ENCODE results near the gene CLGN. TPM values are rescaled to one million over a fixed set of nuclear protein-coding genes. Genes with fewer than 3 reads are reported as not detected.

CLGN gene
- total RNA-seq, 2 experiments from 2014 or later: 0.11 to 0.13 TPM

GRCh38 chr4:140351093-140352075 lies 76.1 kb downstream of the CLGN start:
- ChIA-PET POLR2A (no interaction called here), CTCF (interaction anchor here (1.8 kb wide), 1 partner anchor 9 kb away, joined by 7 read pairs; no protein-coding TSS in a partner anchor)
- peaks cover 8% of the 10 kb centered on the region for H3K4me1 Mint-ChIP-seq (ENCODE audit: low read depth)
- DNase-seq: no peak
- no peak overlapping the region for H3K4me3 Mint-ChIP-seq
- ATAC-seq: no peak
- peaks cover 12% of the 10 kb centered on the region for H3K27me3 Mint-ChIP-seq (ENCODE audit: low read depth)
- H3K27ac Mint-ChIP-seq: no peak overlapping the region
- no peaks in the 10 kb centered on the region for H3K9me3 Mint-ChIP-seq (ENCODE audit: insufficient read depth)
- H3K36me3 Mint-ChIP-seq (ENCODE audit: low read depth): no peaks in the 10 kb centered on the region

- ATAC-seq (no peak), DNase-seq (no peak)
- Mint-ChIP-seq H3K36me3 (ENCODE audit: low read depth) (no peaks in the 10 kb centered on the region), H3K4me1 (ENCODE audit: low read depth) (peaks cover 8% of the 10 kb centered on the region), H3K27ac (no peak overlapping the region), H3K4me3 (no peak overlapping the region), H3K9me3 (ENCODE audit: insufficient read depth) (no peaks in the 10 kb centered on the region), H3K27me3 (ENCODE audit: low read depth) (peaks cover 10% of the 10 kb centered on the region)
- ChIA-PET POLR2A (no interaction called here), CTCF (no interaction called here)
Measured at GRCh38 chr4:140349816-140350215, 77.6 kb downstream of the CLGN start.

- H3K4me3 Mint-ChIP-seq: no peak overlapping the region
- no peak for ATAC-seq
- H3K27ac Mint-ChIP-seq: no peak overlapping the region
- peaks cover 2% of the 10 kb centered on the region for H3K4me1 Mint-ChIP-seq (ENCODE audit: low read depth)
- POLR2A ChIA-PET: no interaction called here
- no peaks in the 10 kb centered on the region for H3K36me3 Mint-ChIP-seq (ENCODE audit: low read depth)
- no peaks in the 10 kb centered on the region for H3K9me3 Mint-ChIP-seq (ENCODE audit: insufficient read depth)
- CTCF ChIA-PET: no interaction called here
- DNase-seq: no peak
- peaks cover 27% of the 10 kb centered on the region for H3K27me3 Mint-ChIP-seq (ENCODE audit: low read depth)
Measured at GRCh38 chr4:140346136-140346535, 81.3 kb downstream of the CLGN start.

DNA sequence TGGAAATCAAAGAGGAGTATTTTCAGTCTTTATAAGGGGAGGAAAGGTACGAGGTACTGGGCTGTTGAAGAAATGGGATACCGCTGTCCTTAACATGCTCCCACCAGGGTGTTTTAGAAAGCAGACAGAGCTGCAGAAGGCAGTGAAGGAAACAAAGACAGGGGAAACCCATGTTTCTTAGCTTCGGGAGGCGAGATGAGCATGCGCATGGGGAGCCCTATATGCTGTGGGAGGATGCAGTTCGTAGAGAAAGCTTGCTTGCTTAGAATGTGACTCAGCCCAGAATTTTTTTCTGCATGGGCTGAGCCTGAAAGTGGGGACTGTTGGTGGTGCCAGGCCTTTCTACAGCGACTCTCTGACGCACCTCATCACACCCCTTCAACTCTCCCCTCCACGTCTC lies 82.8 kb downstream of the CLGN start:
- no peak overlapping the region for H3K4me3 Mint-ChIP-seq
- POLR2A ChIA-PET: no interaction called here
- CTCF ChIA-PET: no interaction called here
- ATAC-seq (no peak), DNase-seq (no peak)
- H3K9me3 Mint-ChIP-seq (ENCODE audit: insufficient read depth): no peaks in the 10 kb centered on the region
- peaks cover 2% of the 10 kb centered on the region for H3K4me1 Mint-ChIP-seq (ENCODE audit: low read depth)
- H3K27me3 Mint-ChIP-seq (ENCODE audit: low read depth): peaks cover 25% of the 10 kb centered on the region
- no peak overlapping the region for H3K27ac Mint-ChIP-seq
- no peaks in the 10 kb centered on the region for H3K36me3 Mint-ChIP-seq (ENCODE audit: low read depth)

DNA sequence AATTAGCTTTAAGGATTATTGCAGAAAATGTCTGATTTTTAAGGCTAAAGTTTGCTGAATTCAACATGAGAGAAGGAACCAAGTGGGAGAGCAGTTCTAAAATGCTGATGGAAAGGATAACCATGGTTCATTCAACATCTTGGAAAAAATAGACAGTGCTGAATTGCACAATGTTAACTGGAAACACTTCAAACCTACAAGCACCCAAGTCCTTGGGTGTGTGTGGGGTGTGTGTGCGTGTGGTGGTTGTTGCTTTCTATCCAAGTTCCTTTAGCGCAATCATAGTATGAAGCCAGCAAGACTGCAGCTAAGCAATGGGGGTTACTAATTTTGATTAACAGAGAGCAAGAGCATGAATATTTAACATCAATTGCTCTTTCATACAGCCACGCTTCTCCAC lies 83.3 kb downstream of the CLGN start:
- H3K27me3 Mint-ChIP-seq (ENCODE audit: low read depth): peaks cover 25% of the 10 kb centered on the region
- ATAC-seq (no peak), DNase-seq (no peak)
- no peaks in the 10 kb centered on the region for H3K9me3 Mint-ChIP-seq (ENCODE audit: insufficient read depth)
- no peak overlapping the region for H3K27ac Mint-ChIP-seq
- ChIA-PET POLR2A (no interaction called here), CTCF (interaction anchor here (1.0 kb wide), 1 partner anchor 30 kb away, joined by 4 read pairs; no protein-coding TSS in a partner anchor)
- H3K4me1 Mint-ChIP-seq (ENCODE audit: low read depth): peaks cover 2% of the 10 kb centered on the region
- no peaks in the 10 kb centered on the region for H3K36me3 Mint-ChIP-seq (ENCODE audit: low read depth)
- H3K4me3 Mint-ChIP-seq: no peak overlapping the region

GRCh38 chr4:140343303-140343702 lies 84.1 kb downstream of the CLGN start:
- no peak overlapping the region for H3K4me3 Mint-ChIP-seq
- H3K9me3 Mint-ChIP-seq (ENCODE audit: insufficient read depth): no peaks in the 10 kb centered on the region
- H3K36me3 Mint-ChIP-seq (ENCODE audit: low read depth): no peaks in the 10 kb centered on the region
- POLR2A ChIA-PET: no interaction called here
- CTCF ChIA-PET: interaction anchor here (1.0 kb wide), 1 partner anchor 31 kb away, joined by 4 read pairs; no protein-coding TSS in a partner anchor
- no peak overlapping the region for H3K27ac Mint-ChIP-seq
- H3K27me3 Mint-ChIP-seq (ENCODE audit: low read depth): peaks cover 25% of the 10 kb centered on the region
- no peak for DNase-seq
- peaks cover 2% of the 10 kb centered on the region for H3K4me1 Mint-ChIP-seq (ENCODE audit: low read depth)
- ATAC-seq: no peak

DNA sequence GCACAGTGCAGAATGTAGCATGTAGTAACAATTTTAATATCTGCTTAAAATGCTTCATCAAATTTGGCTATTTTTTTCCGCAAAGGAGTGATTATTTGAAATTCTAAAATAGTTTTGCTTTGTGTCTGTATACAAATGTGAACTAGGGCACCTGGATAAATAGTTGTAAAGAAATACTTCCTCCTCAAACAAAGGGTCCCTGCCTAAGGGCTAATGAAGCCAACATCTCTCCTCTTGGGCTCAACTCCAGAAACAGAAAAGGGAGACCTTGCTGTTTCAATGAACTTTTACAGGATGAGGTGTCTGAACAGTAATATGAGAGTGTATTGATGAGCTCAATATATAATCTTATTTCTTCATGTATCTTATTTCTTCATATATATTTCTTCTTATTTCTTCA lies 84.8 kb downstream of the CLGN start:
- ATAC-seq (no peak), DNase-seq (no peak)
- CTCF ChIA-PET: interaction anchor here (1.5 to 2.2 kb wide), 2 partner anchors 12 to 17 kb away, joined by 4 to 12 read pairs; no protein-coding TSS in a partner anchor
- Mint-ChIP-seq H3K27ac (no peak overlapping the region), H3K36me3 (ENCODE audit: low read depth) (no peaks in the 10 kb centered on the region), H3K27me3 (ENCODE audit: low read depth) (peaks cover 24% of the 10 kb centered on the region), H3K4me3 (no peak overlapping the region), H3K4me1 (ENCODE audit: low read depth) (peaks cover 2% of the 10 kb centered on the region), H3K9me3 (ENCODE audit: insufficient read depth) (no peaks in the 10 kb centered on the region)
- POLR2A ChIA-PET: no interaction called here

Other genes with a start within 250 kb of the CLGN start
- gene SCOC, start 54.0 kb downstream of the CLGN start, total RNA-seq: 10 to 100 TPM; 22.7 to 24.9 TPM
- not detected for gene MGAT4D, start 70.6 kb upstream of the CLGN start, total RNA-seq
- 10 to 100 TPM; 13.1 to 15.5 TPM for gene ELMOD2, start 96.5 kb upstream of the CLGN start, total RNA-seq
- not detected for gene UCP1, start 141.3 kb upstream of the CLGN start, total RNA-seq

All from activated CD8-positive, alpha-beta T cell treated with anti-CD3 and anti-CD28 coated beads, Interleukin-2, amount 10 ng/mL, durations not matched to agents 7 days and 5 days (primary cell).